GM20000 (cell line): Measurements from ENCODE around the gene KMT2D.

Experiments used
- DNase-seq: peaks from one replicate; pipeline ENCODE4 v3.0.0; 2012; ENCODE audit warnings: low spot score
- TF ChIP-seq, protein P1 (sequence below): IDR thresholded peaks from 2 replicates; pipeline ENCODE4 v1.5.1; 2012; ENCODE audit warnings: mild to moderate bottlenecking, control low read depth; ENCODE audit errors: extremely low read depth, missing control alignments

Gene KMT2D

DNA sequence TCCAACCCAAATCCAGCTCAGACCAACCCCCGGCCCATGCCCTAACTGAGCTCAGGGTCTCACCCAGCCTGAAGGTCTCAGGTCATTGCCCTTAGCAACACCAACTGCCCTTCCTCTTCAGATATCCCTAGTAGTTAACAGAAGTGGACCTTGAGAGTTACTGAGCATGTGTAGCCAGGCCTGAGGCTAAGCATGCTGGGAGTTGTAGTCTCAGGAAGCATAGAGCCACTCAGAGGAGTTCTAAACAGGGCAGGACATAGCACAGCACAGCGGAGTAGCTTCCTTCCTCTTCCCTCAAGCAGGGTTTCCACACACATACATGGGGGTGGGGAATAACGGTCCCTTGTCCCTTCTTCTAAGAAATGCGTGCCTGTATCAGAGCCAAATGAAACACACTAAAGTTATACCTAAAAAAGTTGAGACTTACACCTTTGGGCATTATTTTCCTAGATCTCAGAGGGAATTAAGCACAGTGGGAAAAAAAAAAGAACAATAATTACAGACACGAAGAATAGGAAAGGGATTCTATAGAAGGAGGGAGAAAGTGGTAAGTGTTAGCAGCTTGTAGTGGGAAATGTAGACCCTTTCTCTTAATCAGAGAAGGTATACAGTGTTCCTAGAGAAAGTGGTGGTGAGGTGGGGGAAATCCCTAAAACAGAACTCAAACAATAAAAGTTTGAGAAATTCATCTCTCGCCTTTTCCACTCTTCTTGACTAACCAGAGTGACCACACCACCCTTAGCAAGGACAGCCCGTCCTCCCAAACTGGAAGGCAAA, 4.4 kb downstream of the KMT2D start:
- TF ChIP-seq, protein P1, sequence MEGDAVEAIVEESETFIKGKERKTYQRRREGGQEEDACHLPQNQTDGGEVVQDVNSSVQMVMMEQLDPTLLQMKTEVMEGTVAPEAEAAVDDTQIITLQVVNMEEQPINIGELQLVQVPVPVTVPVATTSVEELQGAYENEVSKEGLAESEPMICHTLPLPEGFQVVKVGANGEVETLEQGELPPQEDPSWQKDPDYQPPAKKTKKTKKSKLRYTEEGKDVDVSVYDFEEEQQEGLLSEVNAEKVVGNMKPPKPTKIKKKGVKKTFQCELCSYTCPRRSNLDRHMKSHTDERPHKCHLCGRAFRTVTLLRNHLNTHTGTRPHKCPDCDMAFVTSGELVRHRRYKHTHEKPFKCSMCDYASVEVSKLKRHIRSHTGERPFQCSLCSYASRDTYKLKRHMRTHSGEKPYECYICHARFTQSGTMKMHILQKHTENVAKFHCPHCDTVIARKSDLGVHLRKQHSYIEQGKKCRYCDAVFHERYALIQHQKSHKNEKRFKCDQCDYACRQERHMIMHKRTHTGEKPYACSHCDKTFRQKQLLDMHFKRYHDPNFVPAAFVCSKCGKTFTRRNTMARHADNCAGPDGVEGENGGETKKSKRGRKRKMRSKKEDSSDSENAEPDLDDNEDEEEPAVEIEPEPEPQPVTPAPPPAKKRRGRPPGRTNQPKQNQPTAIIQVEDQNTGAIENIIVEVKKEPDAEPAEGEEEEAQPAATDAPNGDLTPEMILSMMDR: no peak
- DNase-seq: peak; percentile 90

DNA sequence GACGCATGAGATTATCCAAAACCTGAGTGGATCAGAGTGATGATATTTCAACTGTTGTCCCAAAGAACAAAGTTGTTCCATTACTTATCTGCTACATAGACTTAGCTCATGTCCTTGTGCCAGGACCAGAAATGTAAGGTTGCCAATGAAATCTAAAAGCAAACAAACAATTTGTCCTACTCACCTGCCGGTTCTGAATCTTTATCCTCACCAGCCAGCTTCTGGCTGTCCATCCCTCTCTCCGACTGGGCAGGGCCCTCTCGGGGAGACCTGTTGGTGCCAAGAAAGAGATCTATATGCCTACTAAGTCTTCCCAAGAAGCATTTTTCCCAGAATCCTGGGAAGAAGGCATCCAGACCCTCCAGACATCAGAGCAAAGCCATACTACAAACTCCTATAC, 5.5 kb downstream of the KMT2D start:
- DNase-seq: no peak

DNA sequence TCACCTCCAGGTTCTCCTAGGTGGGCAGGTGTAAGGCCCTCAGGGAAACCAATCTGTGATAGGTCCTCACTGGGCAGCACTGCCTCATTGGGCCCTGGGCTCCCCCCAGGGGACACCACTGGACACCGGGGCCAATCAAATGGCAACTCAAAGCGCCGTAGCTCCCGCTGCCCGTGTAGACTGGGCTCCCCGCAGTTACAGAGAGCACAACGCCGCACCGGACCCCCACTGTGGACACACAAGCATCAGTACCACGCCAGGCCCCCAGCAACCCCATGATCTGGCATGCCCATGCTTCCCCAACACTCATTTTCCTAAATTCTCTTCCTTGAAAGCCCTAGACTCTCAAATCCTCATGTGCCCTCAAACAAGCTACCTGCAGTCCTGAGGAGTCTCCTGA, 6.1 kb downstream of the KMT2D start:
- TF ChIP-seq, protein P1: no peak
- DNase-seq: no peak

More for the DNA sequence above, 5.5 kb downstream of the KMT2D start:
- TF ChIP-seq, protein P1: no peak

DNA sequence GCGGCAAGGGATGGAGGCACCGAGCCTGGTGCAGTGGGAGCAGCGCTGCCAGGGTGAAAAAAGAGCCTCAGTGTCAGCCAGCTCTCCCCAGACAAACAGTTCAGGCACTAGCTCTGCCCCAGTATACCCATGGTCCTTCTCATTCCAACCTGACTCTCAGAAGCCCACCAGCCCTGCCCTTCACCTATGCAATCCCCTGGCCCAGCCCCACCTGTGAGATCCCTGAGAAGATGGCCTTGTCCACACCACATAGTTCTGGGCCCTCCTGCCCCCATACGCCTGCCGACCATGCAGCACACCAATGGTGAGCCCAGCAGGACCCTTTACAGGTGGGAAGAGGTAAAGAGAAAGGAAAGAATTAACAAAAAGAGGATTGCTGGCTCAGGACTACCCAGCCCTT, 6.5 kb downstream of the KMT2D start:
- DNase-seq: no peak
- TF ChIP-seq, protein P1: no peak

DNA sequence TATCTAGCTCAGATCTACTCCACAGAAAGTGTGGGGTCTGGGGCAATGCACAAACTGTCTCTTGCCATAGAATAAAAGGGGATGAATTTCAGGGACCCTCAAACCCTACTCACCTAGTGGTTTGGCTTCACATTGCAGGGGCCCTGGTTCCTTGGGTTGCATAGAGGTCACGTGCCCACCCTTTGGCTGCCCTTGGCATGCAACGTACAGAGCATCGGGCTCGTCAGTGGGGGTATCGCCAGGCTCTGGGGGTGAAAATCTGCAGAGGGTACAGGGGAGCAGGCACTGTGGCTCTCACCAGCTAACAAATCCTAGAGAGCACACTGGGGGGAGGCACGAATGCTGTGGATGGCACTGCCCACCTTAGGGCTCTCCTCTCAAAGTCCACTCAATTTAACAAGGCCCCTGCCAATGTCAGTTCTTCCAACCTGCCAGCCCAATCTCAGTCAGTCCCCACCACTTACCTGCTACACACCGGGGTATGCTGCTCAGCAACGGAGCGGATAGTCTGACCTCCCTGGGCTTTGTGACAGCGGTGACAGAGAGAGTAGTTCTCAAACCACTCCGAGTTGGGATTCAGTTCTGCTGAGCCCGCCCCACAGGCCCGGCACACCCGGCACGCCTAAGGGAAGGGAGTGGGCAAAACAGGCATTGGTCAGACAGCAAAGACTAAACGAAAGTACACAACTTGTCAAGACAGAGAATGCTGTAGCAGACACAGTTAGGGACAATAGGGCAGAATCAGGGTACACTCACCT, 8.0 kb downstream of the KMT2D start:
- TF ChIP-seq, protein P1: no peak

DNA sequence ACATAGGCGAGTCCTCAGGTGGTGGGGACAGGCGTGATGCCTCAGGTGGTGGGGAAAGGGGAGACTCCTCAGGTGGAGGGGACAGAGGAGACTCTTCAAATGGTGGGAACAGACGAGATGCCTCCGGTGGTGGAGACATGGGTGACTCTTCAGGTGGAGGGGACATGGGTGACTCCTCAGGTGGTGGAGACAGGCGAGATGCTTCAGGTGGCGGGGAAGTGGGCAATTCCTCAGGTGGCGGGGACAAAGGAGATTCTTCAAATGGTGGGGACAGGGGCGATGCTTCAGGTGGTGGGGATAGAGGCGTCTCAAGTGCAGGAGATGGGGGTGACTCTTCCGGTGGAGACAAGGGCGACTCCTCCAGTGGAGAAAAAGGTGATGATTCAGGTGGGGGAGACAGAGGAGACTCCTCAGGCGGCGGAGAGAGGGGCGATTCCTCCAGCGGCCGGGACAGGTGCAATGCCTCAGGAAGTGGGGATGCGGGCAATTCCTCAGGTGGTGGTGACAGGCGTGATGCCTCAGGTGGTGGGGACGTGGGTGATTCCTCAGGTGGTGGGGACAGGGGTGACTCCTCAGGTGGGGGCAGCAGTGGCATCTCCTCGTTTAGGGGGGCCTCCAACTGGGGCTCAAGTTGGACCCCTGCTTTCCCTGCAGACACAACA, 8.7 kb downstream of the KMT2D start:
- no peak for DNase-seq
- TF ChIP-seq, protein P1: no peak

More for the DNA sequence above, 8.0 kb downstream of the KMT2D start:
- no peak for DNase-seq

DNA sequence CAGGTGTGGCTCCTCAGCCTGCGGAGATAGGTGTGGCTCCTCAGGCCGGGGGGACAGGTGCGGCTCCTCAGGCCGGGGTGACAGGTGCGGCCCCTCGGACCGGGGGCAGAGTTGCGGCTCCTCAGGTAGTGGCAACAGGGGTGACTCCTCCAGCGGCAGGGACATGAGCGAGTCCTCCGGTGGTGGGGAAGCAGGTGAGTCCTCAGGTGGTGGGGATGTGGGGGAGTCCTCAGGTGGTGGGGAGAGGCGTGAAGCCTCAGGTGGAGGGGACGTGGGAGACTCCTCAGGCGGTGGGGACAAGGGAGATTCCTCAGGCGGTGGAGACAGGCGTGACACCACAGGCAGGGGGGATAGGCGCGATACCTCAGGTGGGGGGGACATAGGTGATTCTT, 9.2 kb downstream of the KMT2D start:
- TF ChIP-seq, protein P1: no peak
- DNase-seq: no peak
